HepG2 (cell line): ENCODE data around the gene BCAM. TPM values are rescaled to one million over a fixed set of nuclear protein-coding genes. Genes with fewer than 3 reads are reported as not detected.

Experiments used
- ATAC-seq: fragments of 200-7000 bp; cut with Tn5 transposase; 3 replicates; pipeline ENCODE4 v1.9.1; 2020; ENCODE audit warnings: mild to moderate bottlenecking, moderate library complexity
- BruUV-seq: library from RNA; stranded (reverse); fragments of 400-500 nt; replicated peaks from 2 replicates; lab custom pipeline; 2021; lab: Mats Ljungman, UMichigan
- CTCF ChIA-PET: fragments of 300-600 bp; formaldehyde crosslinking; extraction: SDS; loops from one replicate; lab custom pipeline; 2021; ENCODE audit warnings: low total read pairs, inconsistent platforms, low intra/inter-chr PET ratio; lab: Yijun Ruan, JAX
- POLR2A ChIA-PET: fragments of 350-600 bp; sonication (Branson Sonifier 250); formaldehyde crosslinking; loops from one replicate; lab custom pipeline; 2020; ENCODE audit warnings: antibody characterized with exemption, inconsistent platforms; lab: Yijun Ruan, JAX
- DNase-seq: peaks from one replicate; pipeline ENCODE4 v3.0.0-alpha.2; 2015; ENCODE audit warnings: low spot score
- FAIRE-seq: peaks from 3 replicates; lab custom pipeline; 2011; peaks lifted over from hg19 to GRCh38; lab: Jason Lieb, UNC
- H2AFZ ChIP-seq: one replicate; pipeline ENCODE4 v1.6.1; 2011; ENCODE audit warnings: low read length, inconsistent platforms
- H3K27ac ChIP-seq: fragments of 300-600 bp; 3 replicates; pipeline ENCODE4 v1.8.0; 2011; ENCODE audit warnings: mixed run types, mild to moderate bottlenecking, mixed read lengths, low read length, inconsistent platforms; ENCODE audit not compliant: insufficient read depth; ENCODE audit errors: extremely low read length
- H3K27me3 ChIP-seq, 2 experiments: fragments of 200-600 bp in 1 of 2; 2 replicates in 1 of 2; 3 replicates in 1 of 2; pipeline versions ENCODE4 v1.6.0 to v1.8.0; 2011; ENCODE audit warnings: low read length in 2 of 2, mild to moderate bottlenecking in 2 of 2, moderate library complexity in 2 of 2, inconsistent platforms in 1 of 2; ENCODE audit not compliant: insufficient read depth in 2 of 2, control insufficient read depth in 1 of 2
- H3K36me3 ChIP-seq, 2 experiments: fragments of 200-600 bp in 1 of 2; replicated peaks in 1 of 2; 2 replicates in 1 of 2; 3 replicates in 1 of 2; pipeline versions ENCODE4 v1.5.1 to v1.8.0; 2011; ENCODE audit warnings: low read length in 2 of 2, inconsistent platforms in 1 of 2; ENCODE audit not compliant: insufficient read depth in 2 of 2, control insufficient read depth in 1 of 2
- H3K4me1 ChIP-seq: 2 replicates; pipeline ENCODE4 v1.5.1; 2012; ENCODE audit warnings: low read length, inconsistent platforms; ENCODE audit not compliant: insufficient read depth
- H3K4me2 ChIP-seq: 2 replicates; pipeline ENCODE4 v1.6.0; 2011; ENCODE audit warnings: low read depth, low read length, inconsistent platforms
- H3K4me3 ChIP-seq, 3 experiments: fragments of 200-600 bp in 1 of 3; sonication (generic), shearing (Covaris generic) in 1 of 3; replicated peaks in 1 of 3; 2 replicates each; pipeline ENCODE4 v1.5.1; 2011 to 2016; ENCODE audit warnings: low read length in 3 of 3, inconsistent platforms in 2 of 3, low read depth in 2 of 3, mild to moderate bottlenecking in 2 of 3, control low read depth in 1 of 3, mixed read lengths in 1 of 3; ENCODE audit not compliant: insufficient read depth in 1 of 3
- H3K79me2 ChIP-seq: one replicate; pipeline ENCODE4 v1.6.1; 2011; ENCODE audit warnings: low read length, inconsistent platforms; ENCODE audit not compliant: insufficient read depth
- H3K9ac ChIP-seq: 2 replicates; pipeline ENCODE4 v1.6.0; 2011; ENCODE audit warnings: mild to moderate bottlenecking, low read depth, low read length, inconsistent platforms; ENCODE audit not compliant: insufficient read depth
- H3K9me3 ChIP-seq: 2 replicates; pipeline ENCODE4 v1.5.1; 2012; ENCODE audit warnings: mild to moderate bottlenecking, low read length
- H4K20me1 ChIP-seq: 2 replicates; pipeline ENCODE4 v1.6.0; 2011; ENCODE audit warnings: inconsistent platforms, mild to moderate bottlenecking, low read length, moderate library complexity; ENCODE audit not compliant: insufficient read depth
- ATF2 ChIP-seq: sonication (generic); formaldehyde crosslinking; IDR thresholded peaks from 2 replicates; pipeline ENCODE4 v1.4.0; 2020; ENCODE audit warnings: missing genetic modification reagents
- HNF1A ChIP-seq, 2 experiments: sonication (generic) in 1 of 2; formaldehyde crosslinking in 1 of 2; IDR thresholded peaks; 2 replicates each; pipeline versions ENCODE4 v1.4.0 to v1.6.1; 2016 to 2020; ENCODE audit warnings: borderline replicate concordance in 1 of 2, low read depth in 1 of 2, mild to moderate bottlenecking in 1 of 2, missing genetic modification reagents in 1 of 2
- SMARCC2 ChIP-seq: fragments of 450-650 bp; IDR thresholded peaks from 2 replicates; pipeline ENCODE4 v1.6.1; 2017; ENCODE audit warnings: antibody characterized with exemption, mild to moderate bottlenecking
- STAT5B ChIP-seq: sonication (generic); formaldehyde crosslinking; IDR thresholded peaks from 2 replicates; pipeline ENCODE4 v1.4.0; 2020; ENCODE audit warnings: missing genetic modification reagents
- TCF12 ChIP-seq, 2 experiments: fragments of 450-650 bp in 1 of 2; sonication (generic) in 1 of 2; formaldehyde crosslinking in 1 of 2; IDR thresholded peaks; 2 replicates each; pipeline versions ENCODE4 v1.6.1 to v1.8.0; 2017 to 2022; ENCODE audit warnings: antibody characterized with exemption in 1 of 2, mild to moderate bottlenecking in 1 of 2, missing genetic modification reagents in 1 of 2, moderate library complexity in 1 of 2
- TOPORS ChIP-seq: sonication (generic); formaldehyde crosslinking; IDR thresholded peaks from 2 replicates; pipeline ENCODE4 v1.8.0; 2023; ENCODE audit warnings: mild to moderate bottlenecking, missing genetic modification reagents
- ZNF460 ChIP-seq: sonication (generic); formaldehyde crosslinking; IDR thresholded peaks from 2 replicates; pipeline ENCODE4 v1.5.1; 2020; ENCODE audit warnings: missing genetic modification reagents, mild to moderate bottlenecking, borderline replicate concordance
- WGBS: methylation state at CpG from one replicate; pipeline ENCODE4 v1.1.6; 2017; ENCODE audit warnings: low lambda C conversion rate; 5-methylcytosine and 5-hydroxymethylcytosine counted together
- in situ Hi-C: cut with HindIII; loops from 2 replicates; pipeline ENCODE4 v1.10.0; 2017; ENCODE audit warnings: low pct_unique_long_range_greater_than_20kb; ENCODE audit not compliant: extremely low pct_ligation_motif_present
- intact Hi-C: fragments of 100-400 bp; cut with micrococcal nuclease; formaldehyde crosslinking; loops from one replicate; pipeline ENCODE4 v1.10.0; 2022; ENCODE audit not compliant: unreplicated experiment
- polyA plus RNA-seq, 8 experiments: library from polyadenylated mRNA; depleted of rRNA in 3 of 8; stranded (reverse) in 7 of 8; unstranded in 1 of 8; fragments of >200 nt; fragmentation: Illumina TruSeq in 4 of 8; extraction: Trizol in 4 of 8; gene quantifications; 2 replicates each; pipeline versions ENCODE4 v1.2.1 to v1.2.3, GENCODE V29; 2011 to 2016; ENCODE audit warnings: low read depth in 4 of 8, missing spikeins in 1 of 8, mixed read lengths in 1 of 8; ENCODE audit not compliant: insufficient read depth in 1 of 8
- total RNA-seq, 5 experiments: library from RNA; depleted of rRNA; stranded (reverse); fragments of >200 nt; fragmentation: Illumina TruSeq; extraction: Trizol; gene quantifications; 2 replicates each; pipeline ENCODE4 v1.2.3, GENCODE V29; 2016; ENCODE audit warnings: low read depth in 1 of 5
- TF ChIP-seq, protein P1 (sequence below): sonication (generic); formaldehyde crosslinking; IDR thresholded peaks from 2 replicates; pipeline ENCODE4 v1.5.0; 2020; ENCODE audit warnings: mild to moderate bottlenecking, missing genetic modification reagents

Gene BCAM
- total and polyA plus RNA-seq, 2 of the 13 experiments (the other 11 are each of a cell fraction or from before 2014, with no cell fraction given) = 51.2 to 62.7 TPM

DNA sequence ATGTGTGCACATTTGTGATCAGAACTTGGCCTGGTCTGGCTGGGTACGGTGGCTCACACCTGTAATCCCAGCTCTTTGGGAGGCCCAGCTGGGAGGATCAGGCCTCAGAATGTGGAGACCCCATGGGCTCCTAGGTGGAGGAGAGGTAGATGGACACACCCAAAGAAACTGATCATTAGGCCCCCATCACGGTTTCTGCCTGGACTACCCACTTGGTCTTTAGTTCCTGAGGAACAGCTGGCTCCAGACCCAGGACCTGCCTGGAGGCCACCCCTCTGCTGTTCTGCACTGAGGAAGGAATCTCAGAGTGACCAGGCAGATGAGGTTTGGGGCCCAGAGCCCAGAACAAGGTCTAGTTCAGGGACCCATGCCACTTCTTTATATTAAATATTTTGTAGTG is 29.8 kb upstream of the BCAM start:
- Histone ChIP-seq H3K9ac (no peak overlapping the region), H3K4me1 (peaks cover 45% of the 10 kb centered on the region), H3K36me3 (no peaks in the 10 kb centered on the region), H3K27ac (no peak overlapping the region), H3K4me2 (no peak overlapping the region), H2AFZ (no peak overlapping the region), H3K27me3 (no peaks in the 10 kb centered on the region)
- POLR2A ChIA-PET = no interaction called here
- DNase-seq = no peak
- 60% methylated on average over 2 of the region's 2 CpGs for WGBS
- in situ Hi-C loops (loop anchor here (10.0 kb wide), 1 partner anchor 204 kb away; no protein-coding TSS in a partner anchor), intact Hi-C loops (no loop called here)
- TF ChIP-seq TOPORS = no peak
- peak; percentile 10; the same call in 1 of the 2 replicates for TF ChIP-seq ZNF460
- TF ChIP-seq, protein P1, sequence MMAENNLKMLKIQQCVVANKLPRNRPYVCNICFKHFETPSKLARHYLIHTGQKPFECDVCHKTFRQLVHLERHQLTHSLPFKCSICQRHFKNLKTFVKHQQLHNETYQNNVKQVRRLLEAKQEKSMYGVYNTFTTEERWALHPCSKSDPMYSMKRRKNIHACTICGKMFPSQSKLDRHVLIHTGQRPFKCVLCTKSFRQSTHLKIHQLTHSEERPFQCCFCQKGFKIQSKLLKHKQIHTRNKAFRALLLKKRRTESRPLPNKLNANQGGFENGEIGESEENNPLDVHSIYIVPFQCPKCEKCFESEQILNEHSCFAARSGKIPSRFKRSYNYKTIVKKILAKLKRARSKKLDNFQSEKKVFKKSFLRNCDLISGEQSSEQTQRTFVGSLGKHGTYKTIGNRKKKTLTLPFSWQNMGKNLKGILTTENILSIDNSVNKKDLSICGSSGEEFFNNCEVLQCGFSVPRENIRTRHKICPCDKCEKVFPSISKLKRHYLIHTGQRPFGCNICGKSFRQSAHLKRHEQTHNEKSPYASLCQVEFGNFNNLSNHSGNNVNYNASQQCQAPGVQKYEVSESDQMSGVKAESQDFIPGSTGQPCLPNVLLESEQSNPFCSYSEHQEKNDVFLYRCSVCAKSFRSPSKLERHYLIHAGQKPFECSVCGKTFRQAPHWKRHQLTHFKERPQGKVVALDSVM (CRISPR knock-in tag) = peak; percentile 81
- no peak for TF ChIP-seq HNF1A (IDR thresholded peaks at IDR 0.05; ENCODE audit: low read depth)
- TF ChIP-seq HNF1A (CRISPR knock-in tag; IDR thresholded peaks at IDR 0.05; ENCODE audit: borderline replicate concordance) = no peak
- TF ChIP-seq SMARCC2 = no peak
- TF ChIP-seq STAT5B (CRISPR knock-in tag) = no peak
- no peak for TF ChIP-seq TCF12 (IDR thresholded peaks at IDR 0.05)
- TF ChIP-seq TCF12 (CRISPR knock-in tag; IDR thresholded peaks at IDR 0.05) = no peak
- no peak for TF ChIP-seq ATF2 (CRISPR knock-in tag)
- TF ChIP-seq, all 625 proteins: peak for 2
- Histone ChIP-seq H3K9me3 (no peaks in the 10 kb centered on the region), H3K4me3 (no peak overlapping the region), H3K79me2 (no peaks in the 10 kb centered on the region), H4K20me1 (no peaks in the 10 kb centered on the region)
- FAIRE-seq (no peak), ATAC-seq (no peak)
- BruUV-seq = no TSS peak
- CTCF ChIA-PET = no interaction called here
